ENCODE results near the gene TEKT5. TPM values are rescaled to one million over a fixed set of nuclear protein-coding genes. Genes with fewer than 3 reads are reported as not detected.

The TEKT5 gene
- total RNA-seq, 1 experiment from 2014 or later = not detected

GRCh38 chr16:10688726-10689125 is 6.0 kb downstream of the TEKT5 start:
- POLR2A ChIA-PET = no interaction called here

GRCh38 chr16:10688291-10688690 is 6.4 kb downstream of the TEKT5 start:
- intact Hi-C loops (cut with micrococcal nuclease; ENCODE audit: unreplicated experiment) = no loop called here
- POLR2A ChIA-PET = no interaction called here
- H3K9me3 ChIP-seq (ENCODE audit: control insufficient read depth, insufficient read depth, low read depth, low read length) = no peaks in the 10 kb centered on the region
- TF ChIP-seq POLR2AphosphoS5 (IDR thresholded peaks at IDR 0.05; ENCODE audit: low read depth, low read length) = no peak
- TF ChIP-seq SIN3A (IDR thresholded peaks at IDR 0.05; ENCODE audit: borderline replicate concordance, insufficient read depth, low read depth, low read length) = no peak
- TF ChIP-seq TCF7L2 (IDR thresholded peaks at IDR 0.05; ENCODE audit: low read depth, low read length) = no peak
- TF ChIP-seq REST (IDR thresholded peaks at IDR 0.05; ENCODE audit: insufficient read depth in 1 of 2, low read depth in 2 of 2, low read length in 1 of 2) = no peak
- no peak for TF ChIP-seq CTCF (IDR thresholded peaks at IDR 0.05)
- CTCF ChIA-PET = no interaction called here
- H3K4me1 ChIP-seq (ENCODE audit: control insufficient read depth, insufficient read depth, low read length) = no peaks in the 10 kb centered on the region
- no peaks in the 10 kb centered on the region for H3K36me3 ChIP-seq (ENCODE audit: control insufficient read depth, insufficient read depth, low read length)
- H3K27ac ChIP-seq (ENCODE audit: low read length) = no peak overlapping the region
- ATAC-seq (no peak), DNase-seq (ENCODE audit: low read depth, low spot score) (no peak)
- no peak overlapping the region for H3K4me3 ChIP-seq (ENCODE audit: low read depth in 2 of 2, low read length in 2 of 2)
- 0 out of 2 replicates have a peak, but pooled peaks cover 2% of the 10 kb centered on the region for H3K27me3 ChIP-seq (ENCODE audit: control insufficient read depth, insufficient read depth, low read length)
- no TSS peak for BruUV-seq (replicated peaks)
- in situ Hi-C loops (cut with HindIII; ENCODE audit: low pct_unique_long_range_greater_than_20kb, low sequenced_read_pairs) = no loop called here

More at GRCh38 chr16:10688726-10689125, 6.0 kb downstream of the TEKT5 start:
- H3K9me3 ChIP-seq (ENCODE audit: control insufficient read depth, insufficient read depth, low read depth, low read length) = no peaks in the 10 kb centered on the region
- in situ Hi-C loops (cut with HindIII; ENCODE audit: low pct_unique_long_range_greater_than_20kb, low sequenced_read_pairs) = no loop called here
- CTCF ChIA-PET = interaction anchor here (0.6 kb wide), 1 partner anchor 1457 kb away, joined by 4 read pairs; no protein-coding TSS in a partner anchor
- no peak overlapping the region for H3K4me3 ChIP-seq (ENCODE audit: low read depth in 2 of 2, low read length in 2 of 2)
- no TSS peak for BruUV-seq (replicated peaks)
- intact Hi-C loops (cut with micrococcal nuclease; ENCODE audit: unreplicated experiment) = no loop called here
- no peaks in the 10 kb centered on the region for H3K36me3 ChIP-seq (ENCODE audit: control insufficient read depth, insufficient read depth, low read length)
- no peaks in the 10 kb centered on the region for H3K4me1 ChIP-seq (ENCODE audit: control insufficient read depth, insufficient read depth, low read length)
- ATAC-seq = no peak
- no peak for DNase-seq (ENCODE audit: low read depth, low spot score)
- no peak overlapping the region for H3K27ac ChIP-seq (ENCODE audit: low read length)
- H3K27me3 ChIP-seq (ENCODE audit: control insufficient read depth, insufficient read depth, low read length) = 0 out of 2 replicates have a peak, but pooled peaks cover 2% of the 10 kb centered on the region
- TF ChIP-seq REST (IDR thresholded peaks at IDR 0.05; ENCODE audit: insufficient read depth in 1 of 2, low read depth in 2 of 2, low read length in 1 of 2) (no peak), POLR2AphosphoS5 (IDR thresholded peaks at IDR 0.05; ENCODE audit: low read depth, low read length) (no peak), SIN3A (IDR thresholded peaks at IDR 0.05; ENCODE audit: borderline replicate concordance, insufficient read depth, low read depth, low read length) (no peak), TCF7L2 (IDR thresholded peaks at IDR 0.05; ENCODE audit: low read depth, low read length) (no peak), CTCF (IDR thresholded peaks at IDR 0.05) (no peak)
